ENCODE results near the gene EVX2.

DNA sequence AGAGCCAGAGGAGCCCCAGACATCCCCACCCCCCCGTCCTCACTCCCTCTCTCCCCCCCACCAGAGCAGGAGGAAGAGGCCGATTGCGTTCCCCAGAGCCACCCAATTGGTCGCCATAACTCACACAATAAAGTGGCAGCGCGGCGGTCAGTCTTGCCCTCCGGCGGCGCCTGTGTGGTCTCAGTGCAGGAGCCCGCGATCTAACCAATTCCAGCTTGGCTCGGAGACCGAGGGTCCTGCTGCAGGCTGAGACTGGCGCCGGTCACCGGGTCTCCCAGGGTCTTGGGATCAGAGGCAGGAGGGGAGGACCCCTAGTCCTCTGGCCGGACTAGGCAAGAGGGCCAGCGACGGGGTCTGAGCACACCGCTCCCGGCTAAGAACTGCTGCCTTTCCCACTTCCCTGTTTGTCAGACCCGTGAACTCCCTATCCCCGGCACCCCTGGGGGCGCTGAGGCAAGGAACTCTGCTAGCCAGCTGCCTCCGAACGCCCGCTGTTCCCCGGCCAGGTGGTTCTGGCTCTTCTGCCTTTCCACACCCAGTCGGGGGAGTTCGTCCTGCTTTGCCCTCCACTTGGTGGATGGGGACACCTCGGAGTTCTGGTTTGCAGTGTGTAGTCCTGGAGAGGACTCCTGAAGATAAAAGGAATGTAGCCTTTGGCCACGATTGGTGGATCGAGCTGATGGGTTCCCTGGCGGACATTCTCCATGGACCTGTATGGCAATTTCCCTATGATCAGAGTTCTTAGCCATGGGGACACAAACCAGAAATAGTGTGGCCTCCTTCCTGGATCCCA, 14.8 kb upstream of the EVX2 start:
- TF ChIP-seq, protein P1, sequence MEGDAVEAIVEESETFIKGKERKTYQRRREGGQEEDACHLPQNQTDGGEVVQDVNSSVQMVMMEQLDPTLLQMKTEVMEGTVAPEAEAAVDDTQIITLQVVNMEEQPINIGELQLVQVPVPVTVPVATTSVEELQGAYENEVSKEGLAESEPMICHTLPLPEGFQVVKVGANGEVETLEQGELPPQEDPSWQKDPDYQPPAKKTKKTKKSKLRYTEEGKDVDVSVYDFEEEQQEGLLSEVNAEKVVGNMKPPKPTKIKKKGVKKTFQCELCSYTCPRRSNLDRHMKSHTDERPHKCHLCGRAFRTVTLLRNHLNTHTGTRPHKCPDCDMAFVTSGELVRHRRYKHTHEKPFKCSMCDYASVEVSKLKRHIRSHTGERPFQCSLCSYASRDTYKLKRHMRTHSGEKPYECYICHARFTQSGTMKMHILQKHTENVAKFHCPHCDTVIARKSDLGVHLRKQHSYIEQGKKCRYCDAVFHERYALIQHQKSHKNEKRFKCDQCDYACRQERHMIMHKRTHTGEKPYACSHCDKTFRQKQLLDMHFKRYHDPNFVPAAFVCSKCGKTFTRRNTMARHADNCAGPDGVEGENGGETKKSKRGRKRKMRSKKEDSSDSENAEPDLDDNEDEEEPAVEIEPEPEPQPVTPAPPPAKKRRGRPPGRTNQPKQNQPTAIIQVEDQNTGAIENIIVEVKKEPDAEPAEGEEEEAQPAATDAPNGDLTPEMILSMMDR (IDR thresholded peaks at IDR 0.05) = no peak
- no peak for TF ChIP-seq POLR2A (IDR thresholded peaks at IDR 0.05)

Measured in Peyer's patch (tissue), 4 donors.